Keratinocyte (primary cell): Measurements from ENCODE around the gene CNFN. TPM values are rescaled to one million over a fixed set of nuclear protein-coding genes. Genes with fewer than 3 reads are reported as not detected.

Experiments
- DNase-seq: peaks from one replicate; pipeline ENCODE4 v3.0.0-alpha.2; 2011; ENCODE audit warnings: low read depth, missing footprints, low spot score
- FAIRE-seq: peaks from 2 replicates; lab custom pipeline; 2011; peaks lifted over from hg19 to GRCh38; lab: Jason Lieb, UNC
- H2AFZ ChIP-seq: 2 replicates; pipeline ENCODE4 v1.6.0; 2012; ENCODE audit warnings: low read length, control low read depth, inconsistent platforms; ENCODE audit not compliant: control insufficient read depth
- H3K27ac ChIP-seq: 2 replicates; pipeline ENCODE4 v1.5.1; 2011; ENCODE audit warnings: low read length; ENCODE audit not compliant: control insufficient read depth, insufficient read depth
- H3K27me3 ChIP-seq: 3 replicates; pipeline ENCODE4 v1.6.0; 2011; ENCODE audit warnings: low read length; ENCODE audit not compliant: control insufficient read depth, insufficient read depth; ENCODE audit errors: extremely low read depth
- H3K36me3 ChIP-seq, 2 experiments: 2 replicates in 1 of 2; 3 replicates in 1 of 2; pipeline ENCODE4 v1.5.1; 2011; ENCODE audit warnings: low read length in 2 of 2, mild to moderate bottlenecking in 1 of 2; ENCODE audit not compliant: control insufficient read depth in 2 of 2, insufficient read depth in 2 of 2; ENCODE audit errors: extremely low read depth in 1 of 2
- H3K4me1 ChIP-seq: 3 replicates; pipeline ENCODE4 v1.5.1; 2011; ENCODE audit warnings: low read length; ENCODE audit not compliant: control insufficient read depth, insufficient read depth; ENCODE audit errors: extremely low read depth
- H3K4me2 ChIP-seq: 3 replicates; pipeline ENCODE4 v1.6.0; 2011; ENCODE audit warnings: low read depth, low read length; ENCODE audit not compliant: control insufficient read depth, insufficient read depth; ENCODE audit errors: extremely low read depth
- H3K4me3 ChIP-seq, 3 experiments: fragments of 200-600 bp in 1 of 3; sonication (generic) in 1 of 3; 2 replicates in 2 of 3; 3 replicates in 1 of 3; pipeline ENCODE4 v1.5.1; 2011 to 2016; ENCODE audit warnings: low read length in 3 of 3, mild to moderate bottlenecking in 3 of 3, control low read depth in 2 of 3, inconsistent platforms in 1 of 3, low read depth in 1 of 3, mixed read lengths in 1 of 3, mixed run types in 1 of 3, moderate library complexity in 1 of 3; ENCODE audit not compliant: control insufficient read depth in 2 of 3, insufficient read depth in 2 of 3; ENCODE audit errors: extremely low read depth in 1 of 3
- H3K79me2 ChIP-seq: 2 replicates; pipeline ENCODE4 v1.6.0; 2012; ENCODE audit warnings: low read length; ENCODE audit not compliant: control insufficient read depth, insufficient read depth
- H3K9ac ChIP-seq: 3 replicates; pipeline ENCODE4 v1.6.0; 2011; ENCODE audit warnings: low read length; ENCODE audit not compliant: control insufficient read depth, insufficient read depth; ENCODE audit errors: extremely low read depth
- H3K9me1 ChIP-seq: 3 replicates; pipeline ENCODE4 v1.6.0; 2011; ENCODE audit warnings: low read length; ENCODE audit not compliant: control insufficient read depth, insufficient read depth; ENCODE audit errors: extremely low read depth
- H3K9me3 ChIP-seq: 2 replicates; pipeline ENCODE4 v1.5.1; 2012; ENCODE audit warnings: low read depth, low read length; ENCODE audit not compliant: control insufficient read depth
- H4K20me1 ChIP-seq: 3 replicates; pipeline ENCODE4 v1.6.0; 2011; ENCODE audit warnings: low read length; ENCODE audit not compliant: control insufficient read depth, insufficient read depth; ENCODE audit errors: extremely low read depth
- EZH2 ChIP-seq: IDR thresholded peaks from one replicate; pipeline ENCODE4 v1.6.1; 2012; ENCODE audit warnings: inconsistent platforms, mild to moderate bottlenecking, low read length, moderate library complexity
- dilution Hi-C: fragments of 300-500 bp; cut with MboI; formaldehyde crosslinking; loops from one replicate; pipeline ENCODE4 v1.7.0; 2020; ENCODE audit warnings: low sequenced_read_pairs; ENCODE audit not compliant: extremely low pct_ligation_motif_present
- polyA plus RNA-seq, 5 experiments: library from polyadenylated mRNA; depleted of rRNA in 3 of 5; stranded (reverse) in 3 of 5; stranded (forward) in 1 of 5; unstranded in 1 of 5; fragments of >200 nt; gene quantifications; 1 replicate in 1 of 5; 2 replicates in 3 of 5; 3 replicates in 1 of 5; pipeline versions ENCODE4 v1.2.1 to v1.2.3, GENCODE V29; 2011 to 2012; ENCODE audit warnings: missing spikeins in 2 of 5, low read depth in 1 of 5, low replicate concordance in 1 of 5
- TF ChIP-seq, protein P1 (sequence below), 3 experiments: IDR thresholded peaks in 1 of 3; conservative IDR thresholded peaks in 1 of 3; optimal IDR thresholded peaks in 1 of 3; 2 replicates in 2 of 3; 3 replicates in 1 of 3; pipeline versions ENCODE3 to v1.5.1; 2011; ENCODE audit warnings: low read length in 3 of 3, mild to moderate bottlenecking in 3 of 3, moderate library complexity in 2 of 3, control low read depth in 1 of 3, inconsistent platforms in 1 of 3; ENCODE audit not compliant: insufficient read depth in 2 of 3; ENCODE audit errors: extremely low read depth in 1 of 3

The CNFN gene
- polyA plus RNA-seq, 1 donor (not counting 4 experiments of a cell fraction or from before 2014, with no cell fraction given): 3.0 TPM

DNA sequence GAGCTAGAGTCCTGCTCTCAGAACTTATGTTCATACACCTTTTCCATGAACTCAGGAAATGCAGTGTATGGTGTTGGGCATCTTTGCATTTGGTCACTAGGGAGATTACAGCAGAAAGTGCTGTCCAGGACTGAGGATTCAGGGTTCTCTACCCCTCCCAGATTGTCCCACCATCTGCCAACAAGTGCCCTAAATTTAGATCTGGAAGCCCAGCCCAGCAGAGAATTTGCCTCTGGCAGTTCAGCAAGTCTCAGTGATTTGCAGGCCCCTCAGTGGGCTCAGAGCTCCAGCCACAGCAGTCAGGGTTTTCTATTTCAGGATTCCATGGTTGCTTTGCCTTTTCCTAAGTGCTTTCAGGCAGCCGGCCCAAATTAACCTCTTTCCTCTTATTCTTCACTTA lies 23.4 kb downstream of the CNFN start:
- H4K20me1 ChIP-seq: no peaks in the 10 kb centered on the region
- H3K27me3 ChIP-seq: no peaks in the 10 kb centered on the region
- FAIRE-seq (no peak), DNase-seq (no peak)
- H3K9ac ChIP-seq: no peak overlapping the region
- H3K4me3 ChIP-seq: no peak overlapping the region
- peaks cover 0 to 11% of the 10 kb centered on the region in 2 experiments for H3K36me3 ChIP-seq
- no peaks in the 10 kb centered on the region for H3K9me1 ChIP-seq
- no peak overlapping the region for H2AFZ ChIP-seq
- H3K9me3 ChIP-seq: no peaks in the 10 kb centered on the region
- no peaks in the 10 kb centered on the region for H3K4me1 ChIP-seq
- dilution Hi-C loops: no loop called here
- no peak overlapping the region for H3K4me2 ChIP-seq
- no peak for TF ChIP-seq EZH2
- TF ChIP-seq, protein P1, sequence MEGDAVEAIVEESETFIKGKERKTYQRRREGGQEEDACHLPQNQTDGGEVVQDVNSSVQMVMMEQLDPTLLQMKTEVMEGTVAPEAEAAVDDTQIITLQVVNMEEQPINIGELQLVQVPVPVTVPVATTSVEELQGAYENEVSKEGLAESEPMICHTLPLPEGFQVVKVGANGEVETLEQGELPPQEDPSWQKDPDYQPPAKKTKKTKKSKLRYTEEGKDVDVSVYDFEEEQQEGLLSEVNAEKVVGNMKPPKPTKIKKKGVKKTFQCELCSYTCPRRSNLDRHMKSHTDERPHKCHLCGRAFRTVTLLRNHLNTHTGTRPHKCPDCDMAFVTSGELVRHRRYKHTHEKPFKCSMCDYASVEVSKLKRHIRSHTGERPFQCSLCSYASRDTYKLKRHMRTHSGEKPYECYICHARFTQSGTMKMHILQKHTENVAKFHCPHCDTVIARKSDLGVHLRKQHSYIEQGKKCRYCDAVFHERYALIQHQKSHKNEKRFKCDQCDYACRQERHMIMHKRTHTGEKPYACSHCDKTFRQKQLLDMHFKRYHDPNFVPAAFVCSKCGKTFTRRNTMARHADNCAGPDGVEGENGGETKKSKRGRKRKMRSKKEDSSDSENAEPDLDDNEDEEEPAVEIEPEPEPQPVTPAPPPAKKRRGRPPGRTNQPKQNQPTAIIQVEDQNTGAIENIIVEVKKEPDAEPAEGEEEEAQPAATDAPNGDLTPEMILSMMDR (optimal IDR thresholded peaks at IDR 0.05 in 1 of 3, IDR thresholded peaks at IDR 0.05 in 1 of 3, conservative IDR thresholded peaks at IDR 0.05 in 1 of 3; ENCODE audit: extremely low read depth in 1 of 3, insufficient read depth in 2 of 3, low read length in 3 of 3): no peak
- H3K27ac ChIP-seq: no peak overlapping the region
- H3K79me2 ChIP-seq: no peaks in the 10 kb centered on the region

DNA sequence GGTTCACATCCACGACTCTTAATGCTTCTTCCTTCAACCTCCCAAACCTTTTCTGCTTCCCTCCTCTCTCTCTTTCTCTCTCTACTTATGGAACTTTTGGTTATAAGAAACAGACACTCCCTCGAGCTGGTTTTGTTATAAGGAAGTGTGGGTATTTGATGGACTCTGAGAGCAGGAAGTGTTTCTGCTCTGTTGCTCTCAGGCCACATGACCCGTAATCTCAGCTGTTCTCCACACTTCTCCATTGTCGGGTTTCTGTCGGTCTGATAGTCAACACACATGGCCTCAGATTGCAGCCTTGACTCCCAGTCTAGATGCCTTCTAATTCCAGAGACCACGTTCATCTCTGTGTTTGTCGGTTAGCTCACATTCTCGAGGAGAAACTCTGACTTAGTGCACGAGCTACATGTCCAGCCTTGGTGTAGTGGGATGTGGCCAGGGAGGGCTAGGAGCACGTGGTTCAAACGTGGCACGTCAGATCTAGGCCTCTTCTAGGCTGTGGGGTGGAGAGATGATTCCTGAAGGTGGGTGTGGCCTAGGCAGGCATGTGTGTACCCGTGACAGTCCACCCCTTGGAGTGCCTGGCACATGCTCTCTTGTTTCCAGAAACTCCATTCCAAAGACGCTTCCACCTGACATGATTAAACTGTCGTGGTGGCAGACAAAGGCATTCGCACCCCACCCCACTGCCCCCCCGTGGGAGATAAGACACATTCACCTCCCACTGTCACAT lies 26.3 kb downstream of the CNFN start:
- Histone ChIP-seq H3K9me3 (no peaks in the 10 kb centered on the region), H3K4me1 (no peaks in the 10 kb centered on the region), H3K9me1 (no peaks in the 10 kb centered on the region), H3K27me3 (no peaks in the 10 kb centered on the region), H3K36me3 (peaks cover 0 to 7% of the 10 kb centered on the region in 2 experiments), H3K79me2 (no peaks in the 10 kb centered on the region), H2AFZ (no peak overlapping the region), H3K4me3 (no peak overlapping the region), H3K9ac (no peak overlapping the region), H3K27ac (no peak overlapping the region), H3K4me2 (no peak overlapping the region), H4K20me1 (no peaks in the 10 kb centered on the region)
- dilution Hi-C loops: no loop called here
- TF ChIP-seq, protein P1 (optimal IDR thresholded peaks at IDR 0.05 in 1 of 3, IDR thresholded peaks at IDR 0.05 in 1 of 3, conservative IDR thresholded peaks at IDR 0.05 in 1 of 3; ENCODE audit: extremely low read depth in 1 of 3, insufficient read depth in 2 of 3, low read length in 3 of 3): no peak
- no peak for TF ChIP-seq EZH2
- FAIRE-seq: no peak
- no peak for DNase-seq
